ENCODE results near the gene OR52K2. TPM values are rescaled to one million over a fixed set of nuclear protein-coding genes. Genes with fewer than 3 reads are reported as not detected.
"Not testable (repeated sequence)": the region's sequence is repeated elsewhere in the genome, so short reads cannot be mapped to it uniquely, and the experiment has no call there.

OR52K2 gene
- total RNA-seq, 1 donor from 2014 or later, result not detected

DNA sequence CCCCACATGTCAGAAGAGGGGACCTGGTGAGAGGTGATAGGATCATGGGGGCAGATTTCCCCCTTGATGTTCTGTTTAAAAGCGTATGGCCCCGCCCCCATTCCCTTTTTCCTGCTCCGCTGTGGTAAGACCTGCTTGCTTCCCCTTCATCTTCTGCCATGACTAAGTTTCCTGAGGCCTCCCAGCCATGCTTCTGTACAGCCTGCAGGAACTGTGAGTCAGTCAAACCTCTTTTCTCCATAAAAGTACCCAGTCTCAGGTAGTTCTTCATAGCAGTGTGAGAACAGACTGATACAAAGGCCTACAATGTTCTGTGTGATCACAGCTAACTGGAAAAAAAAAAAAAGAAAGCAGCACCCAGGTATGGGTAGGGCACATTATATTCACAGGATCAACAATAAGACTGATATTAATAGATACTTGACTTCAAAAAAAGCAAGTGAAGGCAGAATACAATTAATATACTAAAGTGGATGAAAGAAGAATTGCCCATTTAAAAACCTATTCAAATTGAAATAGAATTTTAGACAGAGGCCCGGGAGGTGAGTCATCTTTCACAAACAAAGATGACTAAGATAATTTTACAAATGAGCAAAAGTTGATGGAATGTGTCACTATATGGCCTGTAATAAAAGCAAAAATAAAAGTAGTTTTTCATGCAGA, 31.6 kb downstream of the OR52K2 start:
- TF ChIP-seq CTCF (IDR thresholded peaks at IDR 0.05), result no peak
- Mint-ChIP-seq H3K27ac (ENCODE audit: unreplicated experiment) (no peak overlapping the region), H3K36me3 (ENCODE audit: low read depth) (no peaks in the 10 kb centered on the region), H3K4me3 (ENCODE audit: unreplicated experiment) (no peak overlapping the region), H3K9me3 (ENCODE audit: low read depth) (no peaks in the 10 kb centered on the region), H3K27me3 (ENCODE audit: low read depth) (peaks cover 4% of the 10 kb centered on the region), H3K4me1 (ENCODE audit: low read depth) (peaks cover 7% of the 10 kb centered on the region)
- no peak for DNase-seq (ENCODE audit: low spot score)

DNA sequence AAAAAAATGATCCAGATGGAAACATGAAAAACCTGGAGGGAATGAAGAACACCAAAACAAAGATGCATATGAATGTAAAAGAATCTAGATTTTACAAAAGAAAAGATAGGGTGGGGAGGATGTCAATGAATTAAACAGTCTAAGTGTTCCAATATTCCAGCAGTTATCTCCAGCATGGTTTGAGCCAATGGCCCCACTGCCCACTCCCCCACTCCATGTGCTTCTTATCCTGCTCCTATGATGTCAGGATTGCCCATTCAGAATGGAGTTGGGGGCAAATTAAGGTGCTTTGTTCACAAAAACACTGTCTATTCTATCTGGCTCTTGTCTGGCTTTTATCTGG, 32.1 kb downstream of the OR52K2 start:
- no peaks in the 10 kb centered on the region for H3K36me3 Mint-ChIP-seq (ENCODE audit: low read depth)
- no peaks in the 10 kb centered on the region for H3K9me3 Mint-ChIP-seq (ENCODE audit: low read depth)
- no peak overlapping the region for H3K27ac Mint-ChIP-seq (ENCODE audit: unreplicated experiment)
- H3K4me3 Mint-ChIP-seq (ENCODE audit: unreplicated experiment), result no peak overlapping the region
- peaks cover 7% of the 10 kb centered on the region for H3K4me1 Mint-ChIP-seq (ENCODE audit: low read depth)
- no peak for TF ChIP-seq CTCF (IDR thresholded peaks at IDR 0.05)
- H3K27me3 Mint-ChIP-seq (ENCODE audit: low read depth), result peaks cover 4% of the 10 kb centered on the region
- DNase-seq (ENCODE audit: low spot score), result no peak

- Mint-ChIP-seq H3K4me3 (ENCODE audit: unreplicated experiment) (no peak within 1 kb of the TSS), H3K36me3 (ENCODE audit: low read depth) (no peaks in the 10 kb centered on the region), H3K27me3 (ENCODE audit: low read depth) (peaks cover 4% of the 10 kb centered on the region), H3K9me3 (ENCODE audit: low read depth) (no peaks in the 10 kb centered on the region), H3K27ac (ENCODE audit: unreplicated experiment) (no peak within 1 kb of the TSS), H3K4me1 (ENCODE audit: low read depth) (peaks cover 7% of the 10 kb centered on the region)
- TF ChIP-seq CTCF (IDR thresholded peaks at IDR 0.05), result no peak
- no peak for DNase-seq (ENCODE audit: low spot score)
These were observed 33.4 kb downstream of the OR52K2 start, which contains the start of gene OR52K1 for GRCh38 chr11:4482445-4482844. OR52K1 (plus strand) TSS chr11:4482646; CDS start chr11:4488901, 6,255 bp downstream.

DNA sequence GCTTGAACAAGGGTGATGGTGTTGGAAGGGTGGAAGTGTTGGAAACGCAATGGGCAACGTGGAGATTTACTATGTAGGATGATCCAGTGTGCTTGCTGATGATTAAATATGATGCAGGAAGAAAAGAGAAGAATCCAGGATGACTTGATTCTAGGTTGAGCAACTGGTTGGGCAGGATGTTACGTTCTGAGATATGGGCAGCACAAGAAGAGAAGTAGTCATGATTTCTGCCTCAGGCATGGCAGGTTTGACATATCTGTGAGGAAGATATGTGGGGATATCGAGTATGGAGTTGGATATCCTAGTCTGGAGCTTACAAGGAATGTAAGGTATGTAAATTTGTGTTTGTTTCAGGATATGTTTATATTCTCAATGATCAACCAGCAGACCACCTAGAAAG, 35.2 kb downstream of the OR52K2 start:
- Mint-ChIP-seq H3K9me3 (ENCODE audit: low read depth) (no peaks in the 10 kb centered on the region), H3K27me3 (ENCODE audit: low read depth) (peaks cover 14% of the 10 kb centered on the region), H3K4me3 (ENCODE audit: unreplicated experiment) (no peak overlapping the region), H3K36me3 (ENCODE audit: low read depth) (no peaks in the 10 kb centered on the region), H3K27ac (ENCODE audit: unreplicated experiment) (no peak overlapping the region), H3K4me1 (ENCODE audit: low read depth) (peaks cover 7% of the 10 kb centered on the region)
- DNase-seq (ENCODE audit: low spot score), result no peak
- TF ChIP-seq CTCF (IDR thresholded peaks at IDR 0.05), result no peak

GRCh38 chr11:4491405-4491804, 42.3 kb downstream of the OR52K2 start:
- not testable (repeated sequence) for H3K36me3 Mint-ChIP-seq (ENCODE audit: low read depth); DNase-seq (ENCODE audit: low spot score); H3K9me3 Mint-ChIP-seq (ENCODE audit: low read depth); H3K27ac Mint-ChIP-seq (ENCODE audit: unreplicated experiment); H3K4me3 Mint-ChIP-seq (ENCODE audit: unreplicated experiment); H3K4me1 Mint-ChIP-seq (ENCODE audit: low read depth)
- peaks cover 41% of the 10 kb centered on the region for H3K27me3 Mint-ChIP-seq (ENCODE audit: low read depth)
